Erythroblast (primary cell): ENCODE results near the gene PRF1.

Experiments used
- GATA1 ChIP-seq: IDR thresholded peaks from 2 replicates; pipeline ENCODE4 v1.6.1; 2011; ENCODE audit warnings: low read depth, mild to moderate bottlenecking, control low read depth, low read length, moderate library complexity
- POLR2A ChIP-seq: IDR thresholded peaks from 2 replicates; pipeline ENCODE4 v1.6.1; 2011; ENCODE audit warnings: mild to moderate bottlenecking, low read length

DNA sequence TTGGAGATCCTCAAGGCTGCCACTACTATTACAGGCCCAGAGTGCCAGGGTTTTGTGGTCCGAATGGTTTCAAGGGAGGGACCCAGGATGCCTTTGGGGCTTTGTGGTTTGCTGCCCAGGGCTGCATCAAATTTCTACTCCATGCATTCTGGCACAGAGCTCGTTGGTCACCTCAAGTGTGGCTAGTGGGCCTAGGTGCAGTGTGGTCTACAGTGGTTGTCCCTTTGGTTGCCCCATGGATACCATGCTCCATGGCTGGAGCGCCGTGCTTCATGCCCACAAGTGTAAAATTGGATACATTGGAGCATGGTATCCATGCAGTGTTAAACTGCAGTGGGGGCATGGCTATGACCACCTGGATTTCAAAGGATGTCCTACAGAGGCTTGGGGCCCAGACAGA lies 5.4 kb upstream of the PRF1 start:
- TF ChIP-seq POLR2A = no peak
- TF ChIP-seq GATA1 = no peak
